Transverse colon (tissue), 3 donors: ENCODE measurements around the gene NDUFS7.

Source experiments
- CTCF ChIP-seq, 5 experiments: fragments of 200-600 bp in 3 of 5; fragments of 450-650 bp in 2 of 5; sonication (generic) in 3 of 5; IDR thresholded peaks; 1 replicate in 2 of 5; 2 replicates in 3 of 5; pipeline ENCODE4 v1.5.1; 2016 to 2017; ENCODE audit warnings: antibody characterized with exemption in 5 of 5, inconsistent platforms in 3 of 5, mild to moderate bottlenecking in 2 of 5, moderate library complexity in 1 of 5
- EP300 ChIP-seq: sonication (generic); formaldehyde crosslinking; IDR thresholded peaks from one replicate; pipeline ENCODE4 v1.6.1; 2017; ENCODE audit warnings: antibody characterized with exemption, low read depth
- POLR2A ChIP-seq: fragments of 450-650 bp; IDR thresholded peaks from one replicate; pipeline ENCODE4 v1.6.1; 2016; ENCODE audit warnings: antibody characterized with exemption, mild to moderate bottlenecking, moderate library complexity

- TF ChIP-seq POLR2A (no peak), CTCF (IDR thresholded peaks at IDR 0.05) (no peak), EP300 (no peak)
Observed at GRCh38 chr19:1434577-1435060, 50.9 kb downstream of the NDUFS7 start.
